Stimulated activated naive CD4-positive, alpha-beta T cell (primary cell): ENCODE measurements around the gene SCTR.

Experiments
- DNase-seq, 6 experiments: peaks; one replicate each; lab custom pipeline; 2025; lab: John Stamatoyannopoulos, UW

The SCTR gene

GRCh38 chr2:119523952-119524694 is at the start of gene SCTR:
TSS of gene SCTR (minus strand) at chr2:119524483. CDS start at chr2:119524226, 257 bp downstream.
- no peak for DNase-seq

- DNase-seq: no peak
Measured at GRCh38 chr2:119567292-119567691, 43.0 kb upstream of the SCTR start.

- DNase-seq: no peak
Measured at GRCh38 chr2:119565481-119565880, 41.2 kb upstream of the SCTR start.

GRCh38 chr2:119553687-119554344 is 29.5 kb upstream of the SCTR start:
- DNase-seq: no peak

- no peak for DNase-seq
Measured at GRCh38 chr2:119552902-119553301, 28.6 kb upstream of the SCTR start.

GRCh38 chr2:119550856-119551255 is 26.6 kb upstream of the SCTR start:
- DNase-seq: no peak

GRCh38 chr2:119550346-119550745 is 26.1 kb upstream of the SCTR start:
- DNase-seq: no peak

GRCh38 chr2:119549241-119549640 is 25.0 kb upstream of the SCTR start:
- no peak for DNase-seq

GRCh38 chr2:119548516-119549120 is 24.3 kb upstream of the SCTR start:
- DNase-seq: no peak

- no peak for DNase-seq
Measured at GRCh38 chr2:119546447-119546767, 22.1 kb upstream of the SCTR start.

GRCh38 chr2:119545754-119546446 is 21.6 kb upstream of the SCTR start:
- DNase-seq: no peak

- no peak for DNase-seq
Measured at GRCh38 chr2:119544939-119545475, 20.7 kb upstream of the SCTR start.

- peak in 2 of 6 experiments; percentile 1 to 7 for DNase-seq
Measured at GRCh38 chr2:119544075-119544938, 20.0 kb upstream of the SCTR start, which contains the start of gene CFAP221. TSS of gene CFAP221 (plus strand) at chr2:119544449. CDS start at chr2:119546132, 1,683 bp downstream.

GRCh38 chr2:119541476-119541875 is 17.2 kb upstream of the SCTR start:
- DNase-seq: no peak

GRCh38 chr2:119537792-119538191 is 13.5 kb upstream of the SCTR start:
- DNase-seq: no peak

- DNase-seq: no peak
Measured at GRCh38 chr2:119536707-119537106, 12.4 kb upstream of the SCTR start.

- no peak for DNase-seq
Measured at GRCh38 chr2:119536211-119536610, 11.9 kb upstream of the SCTR start.

GRCh38 chr2:119533560-119533959 is 9.3 kb upstream of the SCTR start:
- no peak for DNase-seq

- DNase-seq: no peak
Measured at GRCh38 chr2:119531292-119531691, 7.0 kb upstream of the SCTR start.

GRCh38 chr2:119527999-119528398 is 3.7 kb upstream of the SCTR start:
- DNase-seq: no peak

- DNase-seq: no peak
Measured at GRCh38 chr2:119525614-119526013, 1.3 kb upstream of the SCTR start.
